HepG2 (cell line): ENCODE data around the gene FDPS. TPM values are rescaled to one million over a fixed set of nuclear protein-coding genes. Genes with fewer than 3 reads are reported as not detected.
A peak's percentile ranks its signal among the peaks of the same experiment; 100 is the strongest.

Experiments used
- ATAC-seq: fragments of 200-7000 bp; cut with Tn5 transposase; 3 replicates; pipeline ENCODE4 v1.9.1; 2020; ENCODE audit warnings: mild to moderate bottlenecking, moderate library complexity
- BruUV-seq: library from RNA; stranded (reverse); fragments of 400-500 nt; replicated peaks from 2 replicates; lab custom pipeline; 2021; lab: Mats Ljungman, UMichigan
- CTCF ChIA-PET: fragments of 300-600 bp; formaldehyde crosslinking; extraction: SDS; loops from one replicate; lab custom pipeline; 2021; ENCODE audit warnings: low total read pairs, inconsistent platforms, low intra/inter-chr PET ratio; lab: Yijun Ruan, JAX
- POLR2A ChIA-PET: fragments of 350-600 bp; sonication (Branson Sonifier 250); formaldehyde crosslinking; loops from one replicate; lab custom pipeline; 2020; ENCODE audit warnings: antibody characterized with exemption, inconsistent platforms; lab: Yijun Ruan, JAX
- DNase-seq: peaks from one replicate; pipeline ENCODE4 v3.0.0-alpha.2; 2015; ENCODE audit warnings: low spot score
- FAIRE-seq: peaks from 3 replicates; lab custom pipeline; 2011; peaks lifted over from hg19 to GRCh38; lab: Jason Lieb, UNC
- H2AFZ ChIP-seq: one replicate; pipeline ENCODE4 v1.6.1; 2011; ENCODE audit warnings: low read length, inconsistent platforms
- H3K27ac ChIP-seq: fragments of 300-600 bp; 3 replicates; pipeline ENCODE4 v1.8.0; 2011; ENCODE audit warnings: mixed run types, mild to moderate bottlenecking, mixed read lengths, low read length, inconsistent platforms; ENCODE audit not compliant: insufficient read depth; ENCODE audit errors: extremely low read length
- H3K27me3 ChIP-seq, 2 experiments: fragments of 200-600 bp in 1 of 2; 2 replicates in 1 of 2; 3 replicates in 1 of 2; pipeline versions ENCODE4 v1.6.0 to v1.8.0; 2011; ENCODE audit warnings: low read length in 2 of 2, mild to moderate bottlenecking in 2 of 2, moderate library complexity in 2 of 2, inconsistent platforms in 1 of 2; ENCODE audit not compliant: insufficient read depth in 2 of 2, control insufficient read depth in 1 of 2
- H3K36me3 ChIP-seq, 2 experiments: fragments of 200-600 bp in 1 of 2; replicated peaks in 1 of 2; 2 replicates in 1 of 2; 3 replicates in 1 of 2; pipeline versions ENCODE4 v1.5.1 to v1.8.0; 2011; ENCODE audit warnings: low read length in 2 of 2, inconsistent platforms in 1 of 2; ENCODE audit not compliant: insufficient read depth in 2 of 2, control insufficient read depth in 1 of 2
- H3K4me1 ChIP-seq: 2 replicates; pipeline ENCODE4 v1.5.1; 2012; ENCODE audit warnings: low read length, inconsistent platforms; ENCODE audit not compliant: insufficient read depth
- H3K4me2 ChIP-seq: 2 replicates; pipeline ENCODE4 v1.6.0; 2011; ENCODE audit warnings: low read depth, low read length, inconsistent platforms
- H3K4me3 ChIP-seq, 3 experiments: fragments of 200-600 bp in 1 of 3; sonication (generic), shearing (Covaris generic) in 1 of 3; replicated peaks in 1 of 3; 2 replicates each; pipeline ENCODE4 v1.5.1; 2011 to 2016; ENCODE audit warnings: low read length in 3 of 3, inconsistent platforms in 2 of 3, low read depth in 2 of 3, mild to moderate bottlenecking in 2 of 3, control low read depth in 1 of 3, mixed read lengths in 1 of 3; ENCODE audit not compliant: insufficient read depth in 1 of 3
- H3K79me2 ChIP-seq: one replicate; pipeline ENCODE4 v1.6.1; 2011; ENCODE audit warnings: low read length, inconsistent platforms; ENCODE audit not compliant: insufficient read depth
- H3K9ac ChIP-seq: 2 replicates; pipeline ENCODE4 v1.6.0; 2011; ENCODE audit warnings: mild to moderate bottlenecking, low read depth, low read length, inconsistent platforms; ENCODE audit not compliant: insufficient read depth
- H3K9me3 ChIP-seq: 2 replicates; pipeline ENCODE4 v1.5.1; 2012; ENCODE audit warnings: mild to moderate bottlenecking, low read length
- H4K20me1 ChIP-seq: 2 replicates; pipeline ENCODE4 v1.6.0; 2011; ENCODE audit warnings: inconsistent platforms, mild to moderate bottlenecking, low read length, moderate library complexity; ENCODE audit not compliant: insufficient read depth
- BORCS8-MEF2B ChIP-seq: sonication (generic); formaldehyde crosslinking; IDR thresholded peaks from 2 replicates; pipeline ENCODE4 v1.8.0; 2022; ENCODE audit warnings: mild to moderate bottlenecking, missing genetic modification reagents
- CBX1 ChIP-seq: IDR thresholded peaks from one replicate; pipeline ENCODE4 v1.6.1; 2016; ENCODE audit warnings: antibody characterized with exemption, low read depth
- CEBPB ChIP-seq: IDR thresholded peaks from 2 replicates; pipeline ENCODE4 v1.6.1; 2011; ENCODE audit warnings: low read depth, low read length, improper control_type of control experiment, borderline replicate concordance
- HES4 ChIP-seq: sonication (generic); formaldehyde crosslinking; IDR thresholded peaks from 2 replicates; pipeline ENCODE4 v1.9.0; 2021; ENCODE audit warnings: mild to moderate bottlenecking, missing genetic modification reagents, borderline replicate concordance
- HIC2 ChIP-seq: sonication (generic); formaldehyde crosslinking; IDR thresholded peaks from 2 replicates; pipeline ENCODE4 v1.9.0; 2022; ENCODE audit warnings: low read depth, missing genetic modification reagents
- KDM3A ChIP-seq: IDR thresholded peaks from 2 replicates; pipeline ENCODE4 v1.6.1; 2018; ENCODE audit warnings: low read depth, missing compliant biosample characterization
- NFIC ChIP-seq: IDR thresholded peaks from 2 replicates; pipeline ENCODE4 v1.6.1; 2012; ENCODE audit warnings: mild to moderate bottlenecking, low read length, inconsistent platforms
- SIN3B ChIP-seq: fragments of 150-350 bp; IDR thresholded peaks from 2 replicates; pipeline ENCODE4 v1.6.1; 2014; ENCODE audit warnings: low read length
- ZBTB40 ChIP-seq, 2 experiments: fragments of 450-650 bp in 1 of 2; sonication (generic) in 1 of 2; formaldehyde crosslinking in 1 of 2; IDR thresholded peaks; 2 replicates each; pipeline versions ENCODE4 v1.6.1 to v1.8.0; 2016 to 2022; ENCODE audit warnings: antibody characterized with exemption in 1 of 2, mild to moderate bottlenecking in 1 of 2, missing genetic modification reagents in 1 of 2
- ZFP62 ChIP-seq: sonication (generic); formaldehyde crosslinking; IDR thresholded peaks from 2 replicates; pipeline ENCODE4 v1.4.0; 2020; ENCODE audit warnings: missing genetic modification reagents
- ZSCAN25 ChIP-seq: sonication (generic); formaldehyde crosslinking; IDR thresholded peaks from 2 replicates; pipeline ENCODE4 v1.8.0; 2022; ENCODE audit warnings: mild to moderate bottlenecking, missing genetic modification reagents
- WGBS: methylation state at CpG from one replicate; pipeline ENCODE4 v1.1.6; 2017; ENCODE audit warnings: low lambda C conversion rate; 5-methylcytosine and 5-hydroxymethylcytosine counted together
- in situ Hi-C: cut with HindIII; loops from 2 replicates; pipeline ENCODE4 v1.10.0; 2017; ENCODE audit warnings: low pct_unique_long_range_greater_than_20kb; ENCODE audit not compliant: extremely low pct_ligation_motif_present
- intact Hi-C: fragments of 100-400 bp; cut with micrococcal nuclease; formaldehyde crosslinking; loops from one replicate; pipeline ENCODE4 v1.10.0; 2022; ENCODE audit not compliant: unreplicated experiment
- polyA plus RNA-seq, 8 experiments: library from polyadenylated mRNA; depleted of rRNA in 3 of 8; stranded (reverse) in 7 of 8; unstranded in 1 of 8; fragments of >200 nt; fragmentation: Illumina TruSeq in 4 of 8; extraction: Trizol in 4 of 8; gene quantifications; 2 replicates each; pipeline versions ENCODE4 v1.2.1 to v1.2.3, GENCODE V29; 2011 to 2016; ENCODE audit warnings: low read depth in 4 of 8, missing spikeins in 1 of 8, mixed read lengths in 1 of 8; ENCODE audit not compliant: insufficient read depth in 1 of 8
- total RNA-seq, 5 experiments: library from RNA; depleted of rRNA; stranded (reverse); fragments of >200 nt; fragmentation: Illumina TruSeq; extraction: Trizol; gene quantifications; 2 replicates each; pipeline ENCODE4 v1.2.3, GENCODE V29; 2016; ENCODE audit warnings: low read depth in 1 of 5

Gene FDPS
- total and polyA plus RNA-seq, 2 of the 13 experiments (the other 11 are each of a cell fraction or from before 2014, with no cell fraction given) = 264 to 519 TPM

DNA sequence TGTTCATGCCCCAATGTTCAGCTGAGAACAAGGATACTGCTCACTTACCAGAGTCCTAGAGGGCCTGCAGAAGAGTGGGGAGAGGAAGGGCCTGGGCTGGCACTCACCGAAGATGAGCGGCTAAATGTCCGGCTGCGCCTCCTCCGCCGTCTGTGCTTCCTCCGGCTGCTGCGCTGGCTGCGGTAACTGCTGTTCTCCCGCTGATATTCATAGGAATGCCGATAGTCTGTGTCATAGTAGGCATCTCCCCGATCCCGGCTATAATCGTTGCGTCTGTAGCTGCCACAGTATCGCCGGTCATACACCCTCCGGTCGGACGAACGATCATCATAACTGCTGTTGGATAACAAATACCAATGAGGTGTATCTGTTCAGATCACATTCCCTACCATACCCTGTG lies 39.3 kb upstream of the FDPS start (continued):
- TF ChIP-seq HIC2 (CRISPR knock-in tag) (no peak), CBX1 (no peak), ZSCAN25 (no peak), NFIC (no peak), BORCS8-MEF2B (CRISPR knock-in tag) (no peak)

- Histone ChIP-seq H3K79me2 (peaks cover 28% of the 10 kb centered on the region), H3K9me3 (no peaks in the 10 kb centered on the region), H3K4me2 (peak overlapping the region; percentile 87), H3K4me1 (peaks cover 47% of the 10 kb centered on the region), H2AFZ (no peak overlapping the region), H3K27ac (peak overlapping the region; percentile 82), H4K20me1 (no peaks in the 10 kb centered on the region), H3K9ac (peak overlapping the region; percentile 77), H3K36me3 (peaks cover 13 to 31% of the 10 kb centered on the region in 2 experiments), H3K27me3 (no peaks in the 10 kb centered on the region; a peak in 1 of 5 replicates), H3K4me3 (peak overlapping the region; percentile 83 to 92 (median 84))
- BruUV-seq = TSS peak; percentile 78
- in situ Hi-C loops (no loop called here), intact Hi-C loops (no loop called here)
- FAIRE-seq (no peak), ATAC-seq (peak; percentile 69), DNase-seq (peak; percentile 42)
- 6% methylated on average over 31 of the region's 44 CpGs for WGBS
- ChIA-PET CTCF (interaction anchor here (1.5 kb wide), 1 partner anchor 22 kb away, joined by 3 read pairs; no protein-coding TSS in a partner anchor), POLR2A (interaction anchor here (0.7 to 3.3 kb wide), 24 partner anchors 10 to 713 kb away, joined by 3 to 69 read pairs (median 4); partner anchors contain the start of genes ENTREP3, FDPS, GON4L and MTX1)
- no peak for TF ChIP-seq CEBPB
- 0 out of 2 replicates have a peak, but pooled peaks have one; percentile 32 for TF ChIP-seq KDM3A
- TF ChIP-seq SIN3B = 0 out of 2 replicates have a peak, but pooled peaks have one; percentile 23
- no peak for TF ChIP-seq HES4 (CRISPR knock-in tag)
- TF ChIP-seq ZBTB40 (IDR thresholded peaks at IDR 0.05) = no peak
- TF ChIP-seq ZBTB40 (CRISPR knock-in tag; IDR thresholded peaks at IDR 0.05) = peak; percentile 13; the same call in 1 of the 2 replicates
- no peak for TF ChIP-seq ZFP62 (CRISPR knock-in tag)
These were observed 36.0 kb upstream of the FDPS start for GRCh38 chr1:155272466-155273342.
